K562 (cell line): Measurements from ENCODE around the gene BAHD1. TPM values are rescaled to one million over a fixed set of nuclear protein-coding genes. Genes with fewer than 3 reads are reported as not detected.

Experiments
- ATAC-seq: fragments of 200-7000 bp; cut with Tn5 transposase; 3 replicates; pipeline ENCODE4 v1.9.1; 2020; ENCODE audit warnings: moderate library complexity
- BruUV-seq: library from RNA; stranded (reverse); fragments of 400-500 nt; replicated peaks from 2 replicates; lab custom pipeline; 2021; lab: Mats Ljungman, UMichigan
- CTCF ChIA-PET: fragments of 300-600 bp; formaldehyde crosslinking; extraction: SDS; loops from one replicate; lab custom pipeline; 2021; ENCODE audit warnings: low intra/inter-chr PET ratio; lab: Yijun Ruan, JAX
- POLR2A ChIA-PET: fragments of 300-600, 350-650 bp; sonication (Branson Sonifier 250); formaldehyde crosslinking; extraction: SDS; loops from one replicate; lab custom pipeline; 2021; ENCODE audit warnings: antibody characterized with exemption, inconsistent platforms; lab: Yijun Ruan, JAX
- DNase-seq, 4 experiments: peaks; one replicate each; pipeline versions ENCODE4 v3.0.0 to v3.0.0-alpha.2; 2011 to 2018; ENCODE audit warnings: low spot score in 3 of 4, mixed read lengths in 3 of 4; ENCODE audit errors: extremely low read depth in 1 of 4
- FAIRE-seq: peaks from 2 replicates; lab custom pipeline; 2011; peaks lifted over from hg19 to GRCh38; lab: Jason Lieb, UNC
- H2AFZ ChIP-seq: 2 replicates; pipeline ENCODE4 v1.6.0; 2011; ENCODE audit warnings: low read depth, low read length, control low read depth, inconsistent platforms
- H3K27ac ChIP-seq: fragments of 200-600 bp; 3 replicates; pipeline ENCODE4 v1.8.0; 2011; ENCODE audit warnings: low read depth, mild to moderate bottlenecking, control low read depth, inconsistent platforms, low read length, moderate library complexity, mixed read lengths; ENCODE audit errors: extremely low read depth
- H3K27me3 ChIP-seq, 2 experiments: fragments of 300-600 bp in 1 of 2; 2 replicates in 1 of 2; 3 replicates in 1 of 2; pipeline versions ENCODE4 v1.6.0 to v1.8.0; 2011; ENCODE audit warnings: inconsistent platforms in 2 of 2, low read length in 2 of 2, mild to moderate bottlenecking in 1 of 2, mixed read lengths in 1 of 2, moderate library complexity in 1 of 2; ENCODE audit not compliant: control insufficient read depth in 2 of 2, insufficient read depth in 2 of 2
- H3K36me3 ChIP-seq: fragments of 300-600 bp; 3 replicates; pipeline ENCODE4 v1.8.0; 2011; ENCODE audit warnings: mild to moderate bottlenecking, low read length, inconsistent platforms; ENCODE audit not compliant: control insufficient read depth, insufficient read depth
- H3K4me1 ChIP-seq, 2 experiments: fragments of 200-600 bp in 1 of 2; replicated peaks in 1 of 2; 2 replicates in 1 of 2; 3 replicates in 1 of 2; pipeline versions ENCODE4 v1.5.1 to v1.8.0; 2011; ENCODE audit warnings: inconsistent platforms in 2 of 2, low read length in 2 of 2, mild to moderate bottlenecking in 1 of 2, mixed read lengths in 1 of 2, moderate library complexity in 1 of 2; ENCODE audit not compliant: control insufficient read depth in 2 of 2, insufficient read depth in 2 of 2
- H3K4me2 ChIP-seq: 2 replicates; pipeline ENCODE4 v1.6.1; 2011; ENCODE audit warnings: low read length, control low read depth, inconsistent platforms, mixed read lengths; ENCODE audit not compliant: insufficient read depth
- H3K4me3 ChIP-seq: fragments of 200-600 bp; sonication (generic), shearing (Covaris generic); 2 replicates; pipeline ENCODE4 v1.5.1; 2016; ENCODE audit warnings: control low read depth, inconsistent platforms
- H3K79me2 ChIP-seq: fragments of 200-600 bp; 3 replicates; pipeline ENCODE4 v1.8.0; 2011; ENCODE audit warnings: low read length, inconsistent platforms; ENCODE audit not compliant: control insufficient read depth, insufficient read depth
- H3K9ac ChIP-seq, 2 experiments: 2 replicates each; pipeline versions ENCODE4 v1.6.0 to v1.6.1; 2011; ENCODE audit warnings: low read depth in 2 of 2, low read length in 2 of 2, control low read depth in 1 of 2, inconsistent platforms in 1 of 2, mild to moderate bottlenecking in 1 of 2, mixed read lengths in 1 of 2; ENCODE audit not compliant: insufficient read depth in 1 of 2
- H3K9me1 ChIP-seq: one replicate; pipeline ENCODE4 v1.6.0; 2011; ENCODE audit warnings: inconsistent platforms, mild to moderate bottlenecking, low read length, moderate library complexity; ENCODE audit not compliant: control insufficient read depth, insufficient read depth
- H3K9me3 ChIP-seq: replicated peaks from 2 replicates; pipeline ENCODE4 v1.5.1; 2011; ENCODE audit warnings: low read depth, low read length, inconsistent platforms; ENCODE audit not compliant: control insufficient read depth, insufficient read depth
- H4K20me1 ChIP-seq: replicated peaks from 2 replicates; pipeline ENCODE4 v1.6.1; 2011; ENCODE audit warnings: low read length, inconsistent platforms, mixed read lengths; ENCODE audit not compliant: control insufficient read depth, insufficient read depth
- ATF3 ChIP-seq, 2 experiments: fragments of 450-650 bp in 1 of 2; sonication (generic) in 1 of 2; formaldehyde crosslinking in 1 of 2; IDR thresholded peaks in 1 of 2; conservative IDR thresholded peaks in 1 of 2; 2 replicates each; pipeline versions ENCODE4 v1.6.1 to v1.8.1; 2016 to 2023; ENCODE audit warnings: mild to moderate bottlenecking in 2 of 2, moderate library complexity in 2 of 2, inconsistent platforms in 1 of 2, missing genetic modification reagents in 1 of 2
- CCAR2 ChIP-seq: fragments of 200-400 bp; formaldehyde crosslinking; IDR thresholded peaks from 2 replicates; pipeline ENCODE4 v1.6.1; 2017; ENCODE audit warnings: mild to moderate bottlenecking, low read depth, low read length
- CEBPB ChIP-seq: fragments of 450-650 bp; IDR thresholded peaks from 2 replicates; pipeline ENCODE4 v1.6.1; 2016; ENCODE audit warnings: missing genetic modification characterization, missing compliant biosample characterization
- CREB1 ChIP-seq, 2 experiments: sonication (generic) in 1 of 2; formaldehyde crosslinking in 1 of 2; IDR thresholded peaks; 2 replicates each; pipeline versions ENCODE4 v1.6.1 to v1.8.0; 2012 to 2022; ENCODE audit warnings: inconsistent platforms in 1 of 2, mild to moderate bottlenecking in 1 of 2, missing genetic modification reagents in 1 of 2, moderate library complexity in 1 of 2
- DACH1 ChIP-seq: fragments of 450-650 bp; IDR thresholded peaks from 2 replicates; pipeline ENCODE4 v1.6.1; 2018; ENCODE audit not compliant: partially characterized antibody
- EGR1 ChIP-seq: fragments of 450-650 bp; conservative IDR thresholded peaks from 2 replicates; pipeline ENCODE4 v1.6.1; 2017; ENCODE audit warnings: mild to moderate bottlenecking
- KLF1 ChIP-seq: fragments of 450-650 bp; IDR thresholded peaks from 2 replicates; pipeline ENCODE4 v1.6.1; 2016; ENCODE audit warnings: missing genetic modification characterization, missing compliant biosample characterization
- L3MBTL2 ChIP-seq: fragments of 450-650 bp; IDR thresholded peaks from 2 replicates; pipeline ENCODE4 v1.6.1; 2016; ENCODE audit warnings: mild to moderate bottlenecking, moderate library complexity
- MAZ ChIP-seq, 2 experiments: fragments of 450-650 bp in 1 of 2; sonication (generic) in 1 of 2; formaldehyde crosslinking; IDR thresholded peaks in 1 of 2; conservative IDR thresholded peaks in 1 of 2; 2 replicates each; pipeline versions ENCODE4 v1.4.0 to v1.5.0; 2020; ENCODE audit warnings: mild to moderate bottlenecking in 1 of 2, missing genetic modification reagents in 1 of 2
- MEF2D ChIP-seq: conservative IDR thresholded peaks from 2 replicates; pipeline ENCODE4 v1.6.1; 2016; ENCODE audit warnings: low read depth, missing genetic modification characterization, missing compliant biosample characterization
- PHF8 ChIP-seq: fragments of 200-600 bp; sonication (generic); IDR thresholded peaks from 2 replicates; pipeline ENCODE4 v1.6.1; 2012; ENCODE audit warnings: mixed run types, mild to moderate bottlenecking, inconsistent platforms, low read length, moderate library complexity, borderline replicate concordance
- POLR2A ChIP-seq: fragments of 450-650 bp; conservative IDR thresholded peaks from 2 replicates; pipeline ENCODE4 v1.6.1; 2016
- POLR2AphosphoS5 ChIP-seq: IDR thresholded peaks from 2 replicates; pipeline ENCODE4 v1.6.1; 2011; ENCODE audit warnings: mild to moderate bottlenecking, low read depth, low read length, moderate library complexity; ENCODE audit not compliant: control insufficient read depth, insufficient read depth
- PTRF ChIP-seq: fragments of 450-650 bp; IDR thresholded peaks from 2 replicates; pipeline ENCODE4 v1.6.1; 2016; ENCODE audit warnings: mild to moderate bottlenecking, missing genetic modification characterization, missing compliant biosample characterization
- RB1 ChIP-seq: fragments of 450-650 bp; IDR thresholded peaks from 2 replicates; pipeline ENCODE4 v1.6.1; 2017; ENCODE audit warnings: low read depth, mild to moderate bottlenecking
- SETDB1 ChIP-seq: IDR thresholded peaks from one replicate; pipeline ENCODE4 v1.6.1; 2012; ENCODE audit warnings: low read length, control low read depth, inconsistent platforms
- TBP ChIP-seq: optimal IDR thresholded peaks from 2 replicates; pipeline ENCODE3; 2011; ENCODE audit warnings: low read depth, low read length, improper control_type of control experiment
- TEAD2 ChIP-seq: fragments of 450-650 bp; IDR thresholded peaks from 2 replicates; pipeline ENCODE4 v1.6.1; 2016; ENCODE audit warnings: missing genetic modification characterization, control low read depth, missing compliant biosample characterization
- ZBED1 ChIP-seq: IDR thresholded peaks from 2 replicates; pipeline ENCODE4 v1.6.1; 2014
- ZKSCAN1 ChIP-seq: fragments of 150-350 bp; IDR thresholded peaks from 2 replicates; pipeline ENCODE4 v1.6.1; 2016; ENCODE audit warnings: low read depth, low read length
- ZNF551 ChIP-seq: fragments of 250-450 bp; sonication (Bioruptor Pico); IDR thresholded peaks from 2 replicates; pipeline ENCODE4 v1.5.0; 2021; ENCODE audit warnings: mild to moderate bottlenecking, moderate library complexity
- WGBS: fragments of 100-300 bp; shearing (Covaris generic); methylation state at CpG from one replicate; pipeline ENCODE4 v1.1.6; 2016; ENCODE audit warnings: low coverage, mixed read lengths; ENCODE audit not compliant: insufficient coverage; ENCODE audit errors: missing lambda C conversion rate; 5-methylcytosine and 5-hydroxymethylcytosine counted together
- in situ Hi-C: fragments of 300-500 bp; cut with MboI; formaldehyde crosslinking; loops from 4 replicates; pipeline ENCODE4 v1.15.0; 2018; ENCODE audit warnings: inconsistent platforms, mixed read lengths
- intact Hi-C: fragments of 100-400 bp; cut with micrococcal nuclease; formaldehyde crosslinking; loops from 2 replicates; pipeline ENCODE4 v1.14.2; 2022
- polyA plus RNA-seq, 8 experiments: library from polyadenylated mRNA; depleted of rRNA in 4 of 8; stranded (reverse) in 5 of 8; unstranded in 3 of 8; fragments of >200 nt; fragmentation: Nextera tagmentation in 2 of 8; fragmentation: Illumina TruSeq in 1 of 8; extraction: Ambion mirVana in 2 of 8; extraction: Trizol in 1 of 8; gene quantifications; 2 replicates each; pipeline versions ENCODE4 v1.2.1 to v1.2.3, GENCODE V29; 2011 to 2014; ENCODE audit warnings: inconsistent platforms in 1 of 8, missing spikeins in 1 of 8
- total RNA-seq, 7 experiments: library from RNA; depleted of rRNA in 6 of 7; stranded (reverse); fragments of >200 nt in 6 of 7; fragmentation: Illumina TruSeq in 2 of 7; extraction: Trizol in 2 of 7; gene quantifications; 2 replicates each; pipeline versions ENCODE4 v1.2.1 to v1.2.3, GENCODE V29; 2011 to 2021; ENCODE audit warnings: low replicate concordance in 1 of 7

The BAHD1 gene
- total and polyA plus RNA-seq, 9 of the 15 experiments (the other 6 are each of a cell fraction or from before 2014, with no cell fraction given): 0.55 to 38.5 (median 11.5) TPM

DNA sequence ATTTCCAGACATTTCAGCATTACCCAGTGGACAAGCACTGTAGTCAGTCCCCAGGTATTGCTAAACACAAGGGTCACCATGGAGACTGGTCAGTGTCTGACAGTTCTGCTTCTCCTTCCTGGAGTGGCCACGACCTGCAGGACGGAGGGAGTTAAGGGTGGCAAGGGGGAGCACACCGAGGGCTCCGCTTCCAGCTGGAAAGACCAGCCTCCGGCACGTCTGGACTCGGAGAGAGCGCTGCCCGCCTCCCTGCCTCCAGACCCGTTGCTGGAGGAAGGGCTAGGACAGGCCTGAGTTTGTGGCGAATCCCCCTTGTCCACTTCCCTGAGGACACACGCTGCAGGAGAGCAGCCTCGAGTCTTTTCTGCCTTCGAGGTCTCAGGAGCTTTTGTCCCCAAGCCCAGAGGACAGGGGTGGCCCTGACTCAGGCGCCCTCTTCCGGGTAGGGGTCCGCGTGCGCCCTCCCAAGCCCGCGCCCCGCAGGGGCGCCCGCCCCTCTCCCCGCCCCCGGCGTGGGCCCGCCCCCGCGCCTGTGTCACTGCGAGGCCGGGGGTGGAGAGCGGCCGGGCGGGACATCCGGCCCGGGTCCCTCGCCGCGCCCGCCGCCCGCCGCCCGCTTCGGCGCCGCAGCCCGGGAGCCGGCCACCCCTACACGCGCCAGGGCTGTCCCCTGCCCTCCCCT lies 29.8 kb downstream of the BAHD1 start, which contains the start of gene CHST14 (continued):
- TF ChIP-seq MAZ (CRISPR knock-in tag; conservative IDR thresholded peaks at IDR 0.05 in 1 of 2, IDR thresholded peaks at IDR 0.05 in 1 of 2): peak in 1 of 2 experiments; percentile 22; a peak in 1 of 4 replicates
- TF ChIP-seq SETDB1: no peak
- 0 out of 2 replicates have a peak, but pooled peaks have one; percentile 4 for TF ChIP-seq EGR1
- TF ChIP-seq POLR2A: 0 out of 2 replicates have a peak, but pooled peaks have one; percentile 39

DNA sequence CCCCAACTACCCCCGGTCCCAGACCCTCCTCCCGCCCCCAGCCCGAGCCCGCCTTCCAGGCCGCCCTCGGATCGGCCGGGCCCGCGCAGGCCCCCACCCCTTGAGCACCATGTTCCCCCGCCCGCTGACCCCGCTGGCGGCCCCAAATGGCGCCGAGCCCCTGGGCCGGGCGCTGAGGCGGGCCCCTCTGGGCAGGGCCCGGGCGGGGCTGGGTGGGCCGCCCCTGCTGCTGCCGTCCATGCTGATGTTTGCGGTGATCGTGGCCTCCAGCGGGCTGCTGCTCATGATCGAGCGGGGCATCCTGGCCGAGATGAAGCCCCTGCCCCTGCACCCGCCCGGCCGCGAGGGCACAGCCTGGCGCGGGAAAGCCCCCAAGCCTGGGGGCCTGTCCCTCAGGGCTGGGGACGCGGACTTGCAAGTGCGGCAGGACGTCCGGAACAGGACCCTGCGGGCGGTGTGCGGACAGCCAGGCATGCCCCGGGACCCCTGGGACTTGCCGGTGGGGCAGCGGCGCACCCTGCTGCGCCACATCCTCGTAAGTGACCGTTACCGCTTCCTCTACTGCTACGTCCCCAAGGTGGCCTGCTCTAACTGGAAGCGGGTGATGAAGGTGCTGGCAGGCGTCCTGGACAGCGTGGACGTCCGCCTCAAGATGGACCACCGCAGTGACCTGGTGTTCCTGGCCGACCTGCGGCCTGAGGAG lies 30.5 kb downstream of the BAHD1 start:
- CTCF ChIA-PET: no interaction called here
- peak in 3 of 4 experiments; percentile 47 to 95 (median 94) for DNase-seq
- FAIRE-seq: no peak
- TF ChIP-seq PTRF (tag) (no peak), CCAR2 (no peak), MEF2D (tag) (no peak), ZBED1 (no peak), KLF1 (tag) (no peak), CREB1 (IDR thresholded peaks at IDR 0.05) (0 out of 2 replicates have a peak, but pooled peaks have one; percentile 16), CREB1 (CRISPR knock-in tag; IDR thresholded peaks at IDR 0.05) (no peak), TEAD2 (tag) (no peak), ZKSCAN1 (no peak), ATF3 (IDR thresholded peaks at IDR 0.05) (no peak), ATF3 (CRISPR knock-in tag; conservative IDR thresholded peaks at IDR 0.05) (no peak), POLR2AphosphoS5 (no peak), L3MBTL2 (0 out of 2 replicates have a peak, but pooled peaks have one; percentile 40), CEBPB (tag) (no peak), PHF8 (peak; percentile 32; the same call in 1 of the 2 replicates), RB1 (peak; percentile 44), TBP (no peak), ZNF551 (CRISPR knock-in tag) (no peak), DACH1 (no peak)

More for the DNA sequence above, 30.5 kb downstream of the BAHD1 start:
- no TSS peak for BruUV-seq
- peak overlapping the region; percentile 53 for H3K4me3 ChIP-seq
- POLR2A ChIA-PET: interaction anchor here (0.6 to 2.2 kb wide), 3 partner anchors 12 to 449 kb away, joined by 3 to 15 read pairs (median 4); no protein-coding TSS in a partner anchor
- peak overlapping the region; percentile 86 for H2AFZ ChIP-seq
- intact Hi-C loops (loop anchor here (2.0 to 5.0 kb wide), 2 partner anchors 30 to 36 kb away; partner anchors contain the start of gene BAHD1), in situ Hi-C loops (no loop called here)
- peaks cover 19% of the 10 kb centered on the region for H3K36me3 ChIP-seq
- peak overlapping the region; percentile 63 to 96 for H3K9ac ChIP-seq
- peak overlapping the region; percentile 82 for H3K4me2 ChIP-seq
- no peaks in the 10 kb centered on the region; the same call in 1 of the 2 replicates for H4K20me1 ChIP-seq
- peaks cover 15% of the 10 kb centered on the region for H3K79me2 ChIP-seq
- peak; percentile 46 for ATAC-seq
- no peaks in the 10 kb centered on the region for H3K9me1 ChIP-seq
- no peaks in the 10 kb centered on the region for H3K9me3 ChIP-seq
- 2% methylated on average over 32 of the region's 60 CpGs for WGBS
- H3K27me3 ChIP-seq: no peaks in the 10 kb centered on the region
- peak overlapping the region; percentile 74 for H3K27ac ChIP-seq
- H3K4me1 ChIP-seq: peaks cover 34 to 44% of the 10 kb centered on the region in 2 experiments
